HG02840 (cell line): ENCODE data around the gene SLC27A2.
"Not testable (repeated sequence)": the region's sequence is repeated elsewhere in the genome, so short reads cannot be mapped to it uniquely, and the experiment has no call there.

Source experiments
- ATAC-seq: cut with Tn5 transposase; IDR thresholded peaks from one replicate; pipeline ENCODE4 v1.9.1; 2021; ENCODE audit warnings: mild to moderate bottlenecking, moderate library complexity, moderate number of reproducible peaks; ENCODE audit not compliant: unreplicated experiment, low FRiP score

Gene SLC27A2

GRCh38 chr15:50188793-50189192 lies 6.8 kb downstream of the SLC27A2 start:
- not testable (repeated sequence) for ATAC-seq

GRCh38 chr15:50189633-50190032 lies 7.6 kb downstream of the SLC27A2 start:
- ATAC-seq: no peak

GRCh38 chr15:50190166-50190570 lies 8.2 kb downstream of the SLC27A2 start:
- no peak for ATAC-seq

- no peak for ATAC-seq
Observed at GRCh38 chr15:50190723-50191122, 8.7 kb downstream of the SLC27A2 start.

- ATAC-seq: no peak
Observed at GRCh38 chr15:50192164-50192563, 10.2 kb downstream of the SLC27A2 start.

GRCh38 chr15:50192926-50193620 lies 11.1 kb downstream of the SLC27A2 start:
- ATAC-seq: no peak

- ATAC-seq: no peak
Observed at GRCh38 chr15:50202003-50202402, 20.0 kb downstream of the SLC27A2 start.

GRCh38 chr15:50206020-50206419 lies 24.0 kb downstream of the SLC27A2 start:
- no peak for ATAC-seq

GRCh38 chr15:50209809-50210208 lies 27.8 kb downstream of the SLC27A2 start:
- no peak for ATAC-seq

- no peak for ATAC-seq
Observed at GRCh38 chr15:50210462-50211157, 28.6 kb downstream of the SLC27A2 start.

GRCh38 chr15:50218291-50218690 lies 36.3 kb downstream of the SLC27A2 start:
- no peak for ATAC-seq

GRCh38 chr15:50218691-50219090 lies 36.7 kb downstream of the SLC27A2 start:
- ATAC-seq: no peak

- no peak for ATAC-seq
Observed at GRCh38 chr15:50219820-50220219, 37.8 kb downstream of the SLC27A2 start.

- ATAC-seq: no peak
Observed at GRCh38 chr15:50222181-50222580, 40.2 kb downstream of the SLC27A2 start.

- no peak for ATAC-seq
Observed at GRCh38 chr15:50224606-50225005, 42.6 kb downstream of the SLC27A2 start.

GRCh38 chr15:50225057-50225456 lies 43.1 kb downstream of the SLC27A2 start:
- ATAC-seq: no peak

- ATAC-seq: no peak
Observed at GRCh38 chr15:50225938-50226337, 43.9 kb downstream of the SLC27A2 start.

GRCh38 chr15:50227076-50227475 lies 45.1 kb downstream of the SLC27A2 start:
- no peak for ATAC-seq

GRCh38 chr15:50228866-50229265 lies 46.9 kb downstream of the SLC27A2 start:
- ATAC-seq: no peak

GRCh38 chr15:50229336-50229735 lies 47.3 kb downstream of the SLC27A2 start:
- no peak for ATAC-seq

- ATAC-seq: no peak
Observed at GRCh38 chr15:50231761-50232160, 49.8 kb downstream of the SLC27A2 start.

- no peak for ATAC-seq
Observed at GRCh38 chr15:50232791-50233190, 50.8 kb downstream of the SLC27A2 start.
